GM23338 (cell line): ENCODE data around the gene ANO4. TPM values are rescaled to one million over a fixed set of nuclear protein-coding genes. Genes with fewer than 3 reads are reported as not detected.

Experiments used
- ATAC-seq: fragments of 200-7000 bp; cut with Tn5 transposase; 3 replicates; pipeline ENCODE4 v1.9.1; 2020
- DNase-seq: peaks from one replicate; pipeline ENCODE4 v3.0.0-alpha.2; 2015; ENCODE audit warnings: low spot score
- H2AFZ ChIP-seq: fragments of 200-600 bp; sonication (generic); 2 replicates; pipeline ENCODE4 v1.8.0; 2016; ENCODE audit warnings: antibody characterized with exemption, mild to moderate bottlenecking, moderate library complexity
- H3F3A ChIP-seq: fragments of 200-600 bp; sonication (generic); replicated peaks from 2 replicates; pipeline ENCODE4 v1.8.0; 2017; ENCODE audit warnings: antibody characterized with exemption, mixed run types, low read depth
- H3K27ac ChIP-seq: fragments of 200-600 bp; sonication (generic); 2 replicates; pipeline ENCODE4 v1.6.1; 2016; ENCODE audit warnings: low read depth
- H3K27me3 ChIP-seq: fragments of 200-600 bp; sonication (generic); 2 replicates; pipeline ENCODE4 v1.8.0; 2016; ENCODE audit warnings: mild to moderate bottlenecking, mixed run types, moderate library complexity; ENCODE audit not compliant: insufficient read depth
- H3K36me3 ChIP-seq: fragments of 200-600 bp; sonication (generic); 2 replicates; pipeline ENCODE4 v1.8.0; 2016; ENCODE audit warnings: mild to moderate bottlenecking; ENCODE audit not compliant: insufficient read depth
- H3K4me1 ChIP-seq: fragments of 200-600 bp; sonication (generic); 2 replicates; pipeline ENCODE4 v1.8.0; 2016; ENCODE audit warnings: mild to moderate bottlenecking, moderate library complexity; ENCODE audit not compliant: insufficient read depth
- H3K4me2 ChIP-seq: fragments of 200-600 bp; sonication (generic); 2 replicates; pipeline ENCODE4 v1.7.1; 2017; ENCODE audit warnings: mixed run types
- H3K4me3 ChIP-seq: fragments of 200-600 bp; sonication (generic); 2 replicates; pipeline ENCODE4 v1.6.1; 2016; ENCODE audit warnings: mixed run types
- H3K79me2 ChIP-seq: fragments of 200-600 bp; sonication (generic); replicated peaks from 2 replicates; pipeline ENCODE4 v1.8.0; 2017; ENCODE audit warnings: mild to moderate bottlenecking; ENCODE audit not compliant: insufficient read depth
- H3K9me2 ChIP-seq: fragments of 200-600 bp; sonication (generic); 2 replicates; pipeline ENCODE4 v1.8.0; 2017; ENCODE audit not compliant: insufficient read depth
- H4K20me1 ChIP-seq: fragments of 200-600 bp; sonication (generic); replicated peaks from 2 replicates; pipeline ENCODE4 v1.8.0; 2017; ENCODE audit warnings: mild to moderate bottlenecking; ENCODE audit not compliant: insufficient read depth
- H3K27ac Mint-ChIP-seq: 2 replicates; pipeline ENCODE4 v1.8.0; 2020; ENCODE audit warnings: inconsistent platforms, mild to moderate bottlenecking, moderate library complexity, mixed read lengths
- H3K27me3 Mint-ChIP-seq: 3 replicates; pipeline ENCODE4 v1.8.0; 2022; ENCODE audit warnings: low read depth, mild to moderate bottlenecking, moderate library complexity, mixed read lengths, inconsistent platforms; ENCODE audit not compliant: insufficient read depth, poor library complexity
- H3K36me3 Mint-ChIP-seq: 3 replicates; pipeline ENCODE4 v1.8.0; 2021; ENCODE audit warnings: low read depth, mild to moderate bottlenecking, inconsistent platforms, moderate library complexity, mixed read lengths
- H3K4me1 Mint-ChIP-seq: 3 replicates; pipeline ENCODE4 v1.8.0; 2020; ENCODE audit warnings: mild to moderate bottlenecking, inconsistent platforms, mixed read lengths
- H3K4me3 Mint-ChIP-seq: 3 replicates; pipeline ENCODE4 v1.8.0; 2021; ENCODE audit warnings: moderate library complexity, mild to moderate bottlenecking, inconsistent platforms, mixed read lengths
- H3K9me3 Mint-ChIP-seq: 3 replicates; pipeline ENCODE4 v1.8.0; 2020; ENCODE audit warnings: moderate library complexity, mild to moderate bottlenecking, inconsistent platforms, mixed read lengths
- ETS1 ChIP-seq: IDR thresholded peaks from 2 replicates; pipeline ENCODE4 v1.6.1; 2016; ENCODE audit warnings: antibody characterized with exemption
- EZH2 ChIP-seq: fragments of 200-600 bp; sonication (generic); IDR thresholded peaks from one replicate; pipeline ENCODE4 v1.8.0; 2017; ENCODE audit warnings: antibody characterized with exemption, mild to moderate bottlenecking, low read depth; ENCODE audit not compliant: unreplicated experiment
- EZH2phosphoT487 ChIP-seq: fragments of 200-600 bp; sonication (generic); IDR thresholded peaks from one replicate; pipeline ENCODE4 v1.8.1; 2018; ENCODE audit warnings: antibody characterized with exemption; ENCODE audit not compliant: unreplicated experiment
- JUNB ChIP-seq: IDR thresholded peaks from one replicate; pipeline ENCODE4 v1.6.1; 2016; ENCODE audit warnings: antibody characterized with exemption; ENCODE audit not compliant: unreplicated experiment
- NANOG ChIP-seq: IDR thresholded peaks from 2 replicates; pipeline ENCODE4 v1.6.1; 2016; ENCODE audit warnings: antibody characterized with exemption, borderline replicate concordance
- REST ChIP-seq: IDR thresholded peaks from one replicate; pipeline ENCODE4 v1.6.1; 2018; ENCODE audit warnings: antibody characterized with exemption; ENCODE audit not compliant: unreplicated experiment
- STAT1 ChIP-seq: IDR thresholded peaks from one replicate; pipeline ENCODE4 v1.6.1; 2016; ENCODE audit warnings: antibody characterized with exemption; ENCODE audit not compliant: unreplicated experiment
- ZNF114 ChIP-seq: fragments of 250-450 bp; sonication (Bioruptor Pico); IDR thresholded peaks from 2 replicates; pipeline ENCODE4 v1.5.0; 2020; ENCODE audit warnings: mild to moderate bottlenecking, moderate library complexity
- ZNF331 ChIP-seq: fragments of 250-450 bp; sonication (Bioruptor Pico); IDR thresholded peaks from 2 replicates; pipeline ENCODE4 v1.5.0; 2020; ENCODE audit warnings: low read depth, mild to moderate bottlenecking, moderate library complexity
- polyA plus RNA-seq: library from polyadenylated mRNA; unstranded; fragments of >200 nt; fragmentation: Nextera tagmentation; extraction: Ambion mirVana; gene quantifications from 2 replicates; pipeline ENCODE4 v1.2.1, GENCODE V29; 2016
- total RNA-seq: library from RNA; depleted of rRNA; stranded (reverse); fragments of >200 nt; shearing (Covaris generic); gene quantifications from 2 replicates; pipeline ENCODE4 v1.2.3, GENCODE V29; 2014
- TF ChIP-seq, protein P1 (sequence below), 2 experiments: fragments of 200-600 bp in 1 of 2; sonication (generic) in 1 of 2; conservative IDR thresholded peaks; 2 replicates each; pipeline versions ENCODE4 v1.5.1 to v1.6.1; 2016 to 2017; ENCODE audit warnings: antibody characterized with exemption in 2 of 2, low read depth in 2 of 2, mild to moderate bottlenecking in 2 of 2, moderate library complexity in 1 of 2

The ANO4 gene
- total and polyA plus RNA-seq, 2 experiments from 2014 or later, result 1.7 to 8.7 TPM

GRCh38 chr12:100877776-100878175 is 83.2 kb downstream of the ANO4 start:
- H3K4me1 ChIP-seq, result peaks cover 5% of the 10 kb centered on the region; the same call in 1 of the 2 replicates
- Mint-ChIP-seq H3K4me1 (peaks cover 5% of the 10 kb centered on the region; the same call in 2 of the 3 replicates), H3K4me3 (no peak overlapping the region), H3K27ac (no peak overlapping the region), H3K27me3 (no peaks in the 10 kb centered on the region), H3K9me3 (peaks cover 15% of the 10 kb centered on the region), H3K36me3 (peaks cover 8% of the 10 kb centered on the region)
- H3K9me2 ChIP-seq, result 0 out of 2 replicates have a peak, but pooled peaks cover 2% of the 10 kb centered on the region
- TF ChIP-seq, protein P1, sequence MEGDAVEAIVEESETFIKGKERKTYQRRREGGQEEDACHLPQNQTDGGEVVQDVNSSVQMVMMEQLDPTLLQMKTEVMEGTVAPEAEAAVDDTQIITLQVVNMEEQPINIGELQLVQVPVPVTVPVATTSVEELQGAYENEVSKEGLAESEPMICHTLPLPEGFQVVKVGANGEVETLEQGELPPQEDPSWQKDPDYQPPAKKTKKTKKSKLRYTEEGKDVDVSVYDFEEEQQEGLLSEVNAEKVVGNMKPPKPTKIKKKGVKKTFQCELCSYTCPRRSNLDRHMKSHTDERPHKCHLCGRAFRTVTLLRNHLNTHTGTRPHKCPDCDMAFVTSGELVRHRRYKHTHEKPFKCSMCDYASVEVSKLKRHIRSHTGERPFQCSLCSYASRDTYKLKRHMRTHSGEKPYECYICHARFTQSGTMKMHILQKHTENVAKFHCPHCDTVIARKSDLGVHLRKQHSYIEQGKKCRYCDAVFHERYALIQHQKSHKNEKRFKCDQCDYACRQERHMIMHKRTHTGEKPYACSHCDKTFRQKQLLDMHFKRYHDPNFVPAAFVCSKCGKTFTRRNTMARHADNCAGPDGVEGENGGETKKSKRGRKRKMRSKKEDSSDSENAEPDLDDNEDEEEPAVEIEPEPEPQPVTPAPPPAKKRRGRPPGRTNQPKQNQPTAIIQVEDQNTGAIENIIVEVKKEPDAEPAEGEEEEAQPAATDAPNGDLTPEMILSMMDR (conservative IDR thresholded peaks at IDR 0.05; ENCODE audit: low read depth in 2 of 2), result peak; percentile 34 to 78; a peak in 3 of 4 replicates
- no peak for TF ChIP-seq REST
- no peak for TF ChIP-seq JUNB
- no peaks in the 10 kb centered on the region for H3K79me2 ChIP-seq
- DNase-seq, result peak; percentile 14
- no peaks in the 10 kb centered on the region for H3K36me3 ChIP-seq
- H3K27me3 ChIP-seq, result no peaks in the 10 kb centered on the region
- H2AFZ ChIP-seq, result no peak overlapping the region
- ATAC-seq, result no peak
- no peak overlapping the region for H3K4me3 ChIP-seq
- no peaks in the 10 kb centered on the region for H3F3A ChIP-seq
- H3K27ac ChIP-seq, result no peak overlapping the region
- H3K4me2 ChIP-seq, result no peak overlapping the region
- no peaks in the 10 kb centered on the region for H4K20me1 ChIP-seq

DNA sequence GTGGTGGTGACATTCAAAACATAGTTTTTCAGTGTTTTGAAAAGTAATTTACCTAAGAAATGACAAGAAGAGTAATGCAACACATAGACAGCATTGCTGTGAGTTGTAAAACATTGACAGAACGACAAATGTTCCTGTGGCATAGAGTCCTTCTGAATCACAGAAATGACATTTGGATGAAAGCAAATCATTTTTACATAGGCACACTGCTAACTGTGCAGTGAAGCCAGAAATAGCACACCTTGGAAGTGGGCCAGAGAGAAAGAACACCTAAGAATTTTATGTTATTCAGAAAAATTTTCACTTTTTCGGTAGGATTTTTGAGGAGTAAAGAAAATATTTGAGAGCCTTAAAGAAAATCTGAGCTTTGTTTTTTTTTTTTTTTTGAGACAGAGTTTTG is 100.6 kb downstream of the ANO4 start:
- no peak overlapping the region for H3K27ac Mint-ChIP-seq
- no peaks in the 10 kb centered on the region for H3K36me3 Mint-ChIP-seq
- Histone ChIP-seq H3F3A (no peaks in the 10 kb centered on the region), H3K4me2 (no peak overlapping the region), H3K27me3 (no peaks in the 10 kb centered on the region), H3K36me3 (no peaks in the 10 kb centered on the region), H3K4me3 (no peak overlapping the region), H3K79me2 (no peaks in the 10 kb centered on the region), H2AFZ (no peak overlapping the region), H3K9me2 (no peaks in the 10 kb centered on the region), H3K4me1 (no peaks in the 10 kb centered on the region), H3K27ac (no peak overlapping the region), H4K20me1 (no peaks in the 10 kb centered on the region)
- ATAC-seq (no peak), DNase-seq (no peak)
- no peak overlapping the region for H3K4me3 Mint-ChIP-seq
- no peaks in the 10 kb centered on the region; the same call in 2 of the 3 replicates for H3K9me3 Mint-ChIP-seq
- H3K27me3 Mint-ChIP-seq, result no peaks in the 10 kb centered on the region
- H3K4me1 Mint-ChIP-seq, result peaks cover 2% of the 10 kb centered on the region; the same call in 1 of the 3 replicates
- TF ChIP-seq ETS1 (no peak), REST (no peak), ZNF114 (no peak), NANOG (no peak), EZH2 (no peak), EZH2phosphoT487 (no peak), STAT1 (no peak), ZNF331 (CRISPR knock-in tag) (no peak)
- TF ChIP-seq, protein P1 (conservative IDR thresholded peaks at IDR 0.05; ENCODE audit: low read depth in 2 of 2), result no peak
